ENCODE results near the gene WDR33. TPM values are rescaled to one million over a fixed set of nuclear protein-coding genes. Genes with fewer than 3 reads are reported as not detected.

Gene WDR33
- total RNA-seq, 2 donors from 2014 or later: 16.1 to 16.8 TPM

- Histone ChIP-seq H3K9me3 (no peaks in the 10 kb centered on the region), H3K27ac (no peak overlapping the region), H3K4me3 (no peak overlapping the region), H3K27me3 (no peaks in the 10 kb centered on the region), H3K36me3 (no peaks in the 10 kb centered on the region), H3K4me1 (peaks cover 0 to 10% of the 10 kb centered on the region in 2 donors)
- DNase-seq (ENCODE audit: low spot score): no peak
- TF ChIP-seq CTCF (IDR thresholded peaks at IDR 0.05): no peak
Observed at GRCh38 chr2:127786048-127786809, 24.7 kb downstream of the WDR33 start.

GRCh38 chr2:127784965-127785518 lies 25.9 kb downstream of the WDR33 start:
- H3K27ac ChIP-seq: no peak overlapping the region
- no peak for TF ChIP-seq CTCF (IDR thresholded peaks at IDR 0.05)
- no peak overlapping the region for H3K4me3 ChIP-seq
- no peaks in the 10 kb centered on the region for H3K27me3 ChIP-seq
- no peaks in the 10 kb centered on the region for H3K4me1 ChIP-seq
- DNase-seq (ENCODE audit: low spot score): no peak
- no peaks in the 10 kb centered on the region for H3K36me3 ChIP-seq
- no peaks in the 10 kb centered on the region for H3K9me3 ChIP-seq

GRCh38 chr2:127783101-127783500 lies 27.9 kb downstream of the WDR33 start:
- Histone ChIP-seq H3K4me3 (no peak overlapping the region), H3K27ac (no peak overlapping the region), H3K9me3 (no peaks in the 10 kb centered on the region), H3K4me1 (no peaks in the 10 kb centered on the region), H3K27me3 (no peaks in the 10 kb centered on the region), H3K36me3 (no peaks in the 10 kb centered on the region)
- no peak for TF ChIP-seq CTCF (IDR thresholded peaks at IDR 0.05)
- no peak for DNase-seq (ENCODE audit: low spot score)

- no peaks in the 10 kb centered on the region for H3K27me3 ChIP-seq
- H3K9me3 ChIP-seq: no peaks in the 10 kb centered on the region
- H3K4me3 ChIP-seq: no peak overlapping the region
- peaks cover 0 to 12% of the 10 kb centered on the region in 2 donors for H3K4me1 ChIP-seq
- no peak overlapping the region for H3K27ac ChIP-seq
- no peak for TF ChIP-seq CTCF (IDR thresholded peaks at IDR 0.05)
- no peaks in the 10 kb centered on the region for H3K36me3 ChIP-seq
- no peak for DNase-seq (ENCODE audit: low spot score)
Observed at GRCh38 chr2:127778850-127779249, 32.1 kb downstream of the WDR33 start.

GRCh38 chr2:127778447-127778846 lies 32.5 kb downstream of the WDR33 start:
- peaks cover 0 to 12% of the 10 kb centered on the region in 2 donors for H3K4me1 ChIP-seq
- H3K4me3 ChIP-seq: no peak overlapping the region
- no peak overlapping the region for H3K27ac ChIP-seq
- DNase-seq (ENCODE audit: low spot score): no peak
- H3K36me3 ChIP-seq: no peaks in the 10 kb centered on the region
- H3K9me3 ChIP-seq: no peaks in the 10 kb centered on the region
- H3K27me3 ChIP-seq: no peaks in the 10 kb centered on the region
- TF ChIP-seq CTCF (IDR thresholded peaks at IDR 0.05): no peak

Data from right atrium auricular region (tissue), 2 donors.